GM21528 (cell line): ENCODE measurements around the gene ZNF780A.
A peak's percentile ranks its signal among the peaks of the same experiment; 100 is the strongest.
"Not testable (repeated sequence)": the region's sequence is repeated elsewhere in the genome, so short reads cannot be mapped to it uniquely, and the experiment has no call there.

Experiments used
- ATAC-seq: cut with Tn5 transposase; IDR thresholded peaks from one replicate; pipeline ENCODE4 v1.9.1; 2021; ENCODE audit warnings: mild to moderate bottlenecking, moderate library complexity; ENCODE audit not compliant: unreplicated experiment, low FRiP score

Gene ZNF780A

GRCh38 chr19:40090241-40091204 is at the start of gene ZNF780A:
Gene ZNF780A (minus strand): TSS chr19:40090943. CDS start chr19:40084753, 6,190 bp downstream.
- peak; percentile 74 for ATAC-seq

GRCh38 chr19:40139533-40140287 is 49.0 kb upstream of the ZNF780A start:
- ATAC-seq: no peak

- no peak for ATAC-seq
Measured at GRCh38 chr19:40136818-40137217, 46.1 kb upstream of the ZNF780A start.

DNA sequence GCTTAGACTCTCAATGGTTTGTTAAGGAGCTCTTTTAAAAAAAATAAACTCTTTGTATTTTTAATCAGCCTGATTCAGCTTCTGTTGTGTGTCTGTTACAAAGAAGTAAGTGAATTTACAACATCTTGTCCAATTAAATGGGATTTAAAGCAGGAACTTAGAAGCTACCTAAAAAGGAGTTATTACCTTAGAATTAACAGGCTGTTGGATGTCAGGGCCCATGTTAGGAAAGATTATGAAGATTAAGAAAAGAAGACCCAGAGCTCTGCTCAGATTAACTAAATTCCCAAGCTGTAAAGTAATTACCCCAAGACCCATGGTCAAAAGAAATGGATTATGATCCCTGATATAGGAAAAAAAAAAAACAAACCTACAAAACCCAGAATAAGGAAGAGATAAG is 44.1 kb upstream of the ZNF780A start:
- ATAC-seq: no peak

DNA sequence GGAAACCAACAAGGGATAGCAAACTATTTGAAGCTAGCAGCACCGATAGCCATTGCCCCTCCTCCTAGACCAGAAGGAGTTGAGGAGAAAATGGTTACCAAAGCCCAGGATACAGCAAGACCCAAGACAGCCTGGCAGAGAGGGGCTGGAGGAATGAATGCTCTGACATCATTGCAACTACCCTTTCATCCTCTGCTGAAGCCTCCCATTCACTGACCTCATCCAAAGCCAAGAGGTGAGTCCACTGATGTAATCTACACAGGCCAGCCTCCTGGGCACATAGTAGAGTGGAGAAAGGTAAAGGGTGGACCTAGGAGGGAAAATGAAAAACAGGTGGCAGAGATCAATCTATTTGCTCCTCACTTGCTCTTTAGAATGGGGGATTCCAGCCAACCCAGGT is 42.7 kb upstream of the ZNF780A start:
- ATAC-seq: no peak

DNA sequence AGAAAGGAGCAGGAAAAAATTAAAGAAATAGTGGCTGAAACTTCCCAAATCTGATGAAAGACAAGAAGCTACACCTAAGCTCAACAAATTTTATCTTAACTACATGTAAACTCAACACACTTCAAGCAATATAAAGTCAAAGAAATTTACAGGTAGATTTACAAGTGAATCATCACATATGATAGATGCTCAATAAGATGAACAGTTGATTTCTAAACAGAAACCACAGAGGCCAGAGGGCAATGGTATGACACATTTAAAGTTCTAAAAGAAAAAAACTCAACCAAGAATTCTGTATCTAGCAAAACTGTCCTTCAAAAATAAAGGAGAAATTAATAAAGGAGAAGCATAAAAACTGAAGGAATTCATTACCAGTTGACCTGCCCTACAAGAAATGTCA is 39.3 kb upstream of the ZNF780A start:
- ATAC-seq: no peak

DNA sequence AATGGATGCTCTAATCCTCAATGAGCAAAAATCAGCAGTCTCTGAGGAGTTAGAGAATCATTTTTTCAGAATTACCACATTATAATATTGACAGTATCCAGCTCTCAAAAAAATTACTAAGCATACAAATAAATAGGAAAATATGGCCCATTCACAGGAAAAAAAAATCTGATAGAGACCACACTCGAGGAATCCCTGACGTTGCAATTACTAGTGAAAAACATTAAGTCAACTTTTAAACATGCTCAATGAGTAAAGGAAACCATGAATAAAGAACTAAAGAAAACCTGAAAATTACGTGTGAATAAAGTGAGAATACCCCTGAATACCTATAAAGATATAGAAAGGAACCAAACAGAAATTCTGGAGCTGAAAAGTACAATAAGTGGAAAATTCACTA is 38.7 kb upstream of the ZNF780A start:
- ATAC-seq: no peak

GRCh38 chr19:40128991-40129390 is 38.2 kb upstream of the ZNF780A start:
- no peak for ATAC-seq

GRCh38 chr19:40119380-40119779 is 28.6 kb upstream of the ZNF780A start:
- no peak for ATAC-seq

- not testable (repeated sequence) for ATAC-seq
Measured at GRCh38 chr19:40118638-40119037, 27.9 kb upstream of the ZNF780A start.

DNA sequence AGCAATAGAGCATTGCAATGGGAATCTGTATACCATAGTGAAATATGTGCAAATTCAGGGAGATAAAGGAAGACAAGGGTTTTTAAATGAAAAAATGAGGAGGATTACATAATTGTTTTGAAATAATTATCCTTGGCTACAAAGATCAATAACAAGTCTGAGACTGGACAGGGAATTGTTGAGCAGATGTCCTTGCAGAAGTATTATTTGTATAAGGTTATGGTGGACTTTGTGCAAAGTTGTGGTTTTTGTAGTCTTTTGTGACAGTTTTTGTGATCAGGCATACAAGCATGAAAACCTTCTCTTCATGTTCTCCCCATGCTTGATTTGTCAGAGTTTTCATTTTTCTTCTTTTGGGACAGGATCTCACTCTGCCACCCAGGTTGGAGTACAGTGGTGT is 25.3 kb upstream of the ZNF780A start:
- ATAC-seq: no peak

GRCh38 chr19:40114119-40114518 is 23.4 kb upstream of the ZNF780A start:
- not testable (repeated sequence) for ATAC-seq

DNA sequence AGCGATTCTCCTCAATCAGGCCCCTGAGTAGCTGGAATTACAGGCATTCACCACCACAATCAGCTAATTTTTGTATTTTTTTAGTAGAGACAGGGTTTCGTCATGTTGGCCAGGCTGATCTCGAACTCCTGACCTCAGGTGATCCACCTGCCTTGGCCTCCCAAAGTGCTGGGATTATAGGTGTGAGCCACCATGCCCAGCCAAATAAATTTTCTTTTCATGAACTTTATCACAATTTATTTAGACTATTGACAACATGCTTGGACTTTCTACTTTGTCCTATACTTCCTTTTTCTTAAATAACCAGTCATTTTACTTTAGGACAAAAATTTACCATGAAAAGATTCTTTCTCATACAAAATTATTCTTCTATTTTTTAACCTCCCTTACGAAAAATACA is 21.5 kb upstream of the ZNF780A start:
- ATAC-seq: not testable (repeated sequence)

DNA sequence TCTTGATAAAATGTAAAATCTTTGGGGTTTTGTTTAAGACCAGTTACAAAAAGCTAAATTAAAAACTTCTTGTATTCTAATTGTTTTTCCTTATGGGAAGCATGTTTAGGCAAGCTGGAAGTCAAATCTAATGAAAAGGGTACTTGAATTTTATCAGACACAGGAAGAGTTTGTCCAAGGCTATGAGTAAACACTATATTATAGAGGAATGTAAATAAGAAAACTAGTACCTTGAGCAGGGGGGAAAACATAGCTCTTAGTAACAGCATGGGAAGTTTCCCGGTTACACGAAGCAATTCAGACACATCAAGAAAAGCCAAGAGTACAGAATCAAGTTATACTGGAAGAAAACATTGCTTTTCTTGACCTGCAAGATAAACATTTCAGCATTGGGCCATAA is 19.8 kb upstream of the ZNF780A start:
- no peak for ATAC-seq

- ATAC-seq: no peak
Measured at GRCh38 chr19:40104754-40105153, 14.0 kb upstream of the ZNF780A start.

GRCh38 chr19:40103600-40103999 is 12.9 kb upstream of the ZNF780A start:
- no peak for ATAC-seq

- no peak for ATAC-seq
Measured at GRCh38 chr19:40101813-40102212, 11.1 kb upstream of the ZNF780A start.

DNA sequence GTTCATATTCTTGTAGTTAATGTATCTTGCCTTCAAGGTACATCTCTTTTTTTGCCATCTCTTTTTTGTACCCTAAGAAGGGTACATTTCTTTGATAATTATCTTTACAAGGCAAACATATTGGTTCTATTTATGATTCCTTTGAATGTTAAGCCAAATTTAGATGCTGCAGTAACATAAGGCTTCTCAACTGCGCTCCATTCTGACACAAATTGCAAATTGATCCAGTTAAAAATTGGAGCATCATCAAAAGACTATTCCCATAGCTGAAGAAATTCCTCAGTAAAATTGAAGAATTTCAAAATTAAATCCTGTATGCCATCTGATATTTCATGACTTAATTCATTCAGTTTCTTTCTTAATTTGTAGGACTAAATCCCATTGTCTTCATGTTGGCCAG is 2.7 kb upstream of the ZNF780A start:
- no peak for ATAC-seq

DNA sequence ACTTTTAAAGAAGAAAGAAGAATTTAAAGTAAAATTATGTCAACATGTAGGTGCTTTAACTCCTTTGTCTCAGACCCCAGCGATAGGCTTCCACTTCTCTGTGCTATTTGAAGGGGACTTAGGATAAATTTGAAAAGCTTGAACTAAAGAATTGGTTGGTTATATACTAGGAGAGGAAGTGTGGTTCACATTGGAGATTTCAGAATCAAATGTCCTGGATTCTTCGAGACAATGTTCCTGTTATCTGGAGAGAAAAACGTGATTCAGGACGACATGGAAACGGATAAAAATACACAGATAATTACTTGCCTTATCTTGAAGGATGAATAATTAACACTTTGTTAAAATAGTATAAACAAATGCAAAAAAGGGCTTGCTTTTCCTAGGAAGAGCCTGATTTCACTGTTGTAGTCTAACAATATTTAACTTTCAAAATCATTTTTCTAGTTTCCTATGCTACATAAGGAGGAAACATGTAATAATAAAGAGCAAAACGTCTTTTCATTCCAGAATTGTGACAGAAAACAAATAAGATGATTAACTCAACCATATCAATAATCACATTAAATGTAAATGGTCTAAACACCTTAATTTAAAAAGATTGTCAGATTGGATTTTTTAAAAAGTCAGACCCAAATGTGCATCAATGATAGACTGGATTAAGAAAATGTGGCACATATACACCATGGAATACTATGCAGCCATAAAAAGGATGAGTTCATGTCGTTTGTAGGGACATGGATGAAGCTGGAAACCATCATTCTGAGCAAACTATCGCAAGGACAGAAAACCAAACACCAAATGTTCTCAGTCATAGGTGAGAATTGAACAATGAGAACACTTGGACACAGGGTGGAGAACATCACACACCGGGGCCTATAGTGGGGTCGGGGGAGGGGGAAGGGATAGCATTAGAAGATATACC is 724 bp upstream of the ZNF780A start:
- no peak for ATAC-seq

DNA sequence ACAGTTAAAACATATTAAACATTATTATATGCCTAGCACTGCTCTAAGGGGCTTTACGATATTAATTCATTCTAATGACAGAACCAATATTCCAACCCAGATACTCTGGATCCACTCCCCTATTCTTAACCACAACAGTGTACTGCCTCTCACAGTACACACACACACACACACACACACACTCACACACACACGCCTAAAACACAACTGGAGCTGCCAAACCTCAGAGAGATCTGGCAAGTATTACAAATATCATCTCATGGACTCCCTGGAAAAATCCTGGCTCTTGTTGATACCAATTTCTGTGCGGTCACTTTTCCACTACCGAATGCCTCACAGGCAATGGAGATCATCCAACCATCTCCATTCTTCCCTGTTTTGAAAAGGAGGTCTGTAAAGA is 1.3 kb downstream of the ZNF780A start:
- ATAC-seq: no peak
